ENCODE measurements around the gene SCRN2. TPM values are rescaled to one million over a fixed set of nuclear protein-coding genes. Genes with fewer than 3 reads are reported as not detected.

SCRN2 gene
- total and polyA plus RNA-seq, 2 donors: 27.4 to 41.0 TPM

- Histone ChIP-seq H3K4me3 (ENCODE audit: low read depth, low read length) (no peak overlapping the region), H3K36me3 (ENCODE audit: insufficient read depth) (no peaks in the 10 kb centered on the region), H3K4me1 (ENCODE audit: insufficient read depth) (no peaks in the 10 kb centered on the region), H3K27ac (ENCODE audit: low read depth) (no peak overlapping the region)
- 67% methylated on average over 3 of the region's 3 CpGs for WGBS
- no peak for DNase-seq (ENCODE audit: extremely low spot score)
Observed at GRCh38 chr17:47845716-47846075, 4.6 kb upstream of the SCRN2 start.

- no peak overlapping the region for H3K27ac ChIP-seq (ENCODE audit: low read depth)
- H3K4me3 ChIP-seq (ENCODE audit: low read depth, low read length): no peak overlapping the region
- no peaks in the 10 kb centered on the region for H3K4me1 ChIP-seq (ENCODE audit: insufficient read depth)
- no peak for DNase-seq (ENCODE audit: extremely low spot score)
- H3K36me3 ChIP-seq (ENCODE audit: insufficient read depth): no peaks in the 10 kb centered on the region
- WGBS: 48% methylated on average over 4 of the region's 4 CpGs
Observed at GRCh38 chr17:47844814-47845715, 4.0 kb upstream of the SCRN2 start.

GRCh38 chr17:47844227-47844626 is 3.2 kb upstream of the SCRN2 start:
- no peaks in the 10 kb centered on the region for H3K4me1 ChIP-seq (ENCODE audit: insufficient read depth)
- WGBS: 47% methylated on average over 5 of the region's 5 CpGs
- H3K36me3 ChIP-seq (ENCODE audit: insufficient read depth): no peaks in the 10 kb centered on the region
- no peak for DNase-seq (ENCODE audit: extremely low spot score)
- H3K27ac ChIP-seq (ENCODE audit: low read depth): no peak overlapping the region
- no peak overlapping the region for H3K4me3 ChIP-seq (ENCODE audit: low read depth, low read length)

- no peaks in the 10 kb centered on the region for H3K36me3 ChIP-seq (ENCODE audit: insufficient read depth)
- DNase-seq (ENCODE audit: extremely low spot score): no peak
- H3K4me3 ChIP-seq (ENCODE audit: low read depth, low read length): no peak overlapping the region
- H3K4me1 ChIP-seq (ENCODE audit: insufficient read depth): no peaks in the 10 kb centered on the region
- H3K27ac ChIP-seq (ENCODE audit: low read depth): no peak overlapping the region
- 22% methylated on average over 6 of the region's 6 CpGs for WGBS
Observed at GRCh38 chr17:47843391-47843730, 2.3 kb upstream of the SCRN2 start.

GRCh38 chr17:47841488-47842291 is 617 bp upstream of the SCRN2 start:
- 63% methylated on average over 16 of the region's 16 CpGs for WGBS
- DNase-seq (ENCODE audit: extremely low spot score): no peak
- H3K4me3 ChIP-seq (ENCODE audit: low read depth, low read length): no peak overlapping the region

GRCh38 chr17:47840001-47840741 is 902 bp downstream of the SCRN2 start:
- Histone ChIP-seq H3K4me3 (ENCODE audit: low read depth, low read length) (peak overlapping the region; percentile 54), H3K36me3 (ENCODE audit: insufficient read depth) (no peaks in the 10 kb centered on the region), H3K4me1 (ENCODE audit: insufficient read depth) (no peaks in the 10 kb centered on the region), H3K27ac (ENCODE audit: low read depth) (no peak overlapping the region)
- DNase-seq (ENCODE audit: extremely low spot score): no peak
- WGBS: 47% methylated on average over 17 of the region's 17 CpGs

More at GRCh38 chr17:47841488-47842291, 617 bp upstream of the SCRN2 start:
- Histone ChIP-seq H3K27ac (ENCODE audit: low read depth) (no peak overlapping the region), H3K4me1 (ENCODE audit: insufficient read depth) (no peaks in the 10 kb centered on the region), H3K36me3 (ENCODE audit: insufficient read depth) (no peaks in the 10 kb centered on the region)

- DNase-seq (ENCODE audit: extremely low spot score): no peak
- 90% methylated on average over 5 of the region's 5 CpGs for WGBS
- H3K36me3 ChIP-seq (ENCODE audit: insufficient read depth): no peaks in the 10 kb centered on the region
- no peak overlapping the region for H3K27ac ChIP-seq (ENCODE audit: low read depth)
- H3K4me1 ChIP-seq (ENCODE audit: insufficient read depth): no peaks in the 10 kb centered on the region
- no peak overlapping the region for H3K4me3 ChIP-seq (ENCODE audit: low read depth, low read length)
Observed at GRCh38 chr17:47839071-47839470, 2.0 kb downstream of the SCRN2 start.

- no peak for DNase-seq (ENCODE audit: extremely low spot score)
- Histone ChIP-seq H3K36me3 (ENCODE audit: insufficient read depth) (no peaks in the 10 kb centered on the region), H3K27ac (ENCODE audit: low read depth) (no peak overlapping the region), H3K4me3 (ENCODE audit: low read depth, low read length) (no peak overlapping the region), H3K4me1 (ENCODE audit: insufficient read depth) (no peaks in the 10 kb centered on the region)
- 89% methylated on average over 13 of the region's 13 CpGs for WGBS
Observed at GRCh38 chr17:47838636-47839035, 2.4 kb downstream of the SCRN2 start.

- no peak overlapping the region for H3K27ac ChIP-seq (ENCODE audit: low read depth)
- no peak overlapping the region for H3K4me3 ChIP-seq (ENCODE audit: low read depth, low read length)
- WGBS: 65% methylated on average over 13 of the region's 13 CpGs
- DNase-seq (ENCODE audit: extremely low spot score): no peak
- no peaks in the 10 kb centered on the region for H3K36me3 ChIP-seq (ENCODE audit: insufficient read depth)
- no peaks in the 10 kb centered on the region for H3K4me1 ChIP-seq (ENCODE audit: insufficient read depth)
Observed at GRCh38 chr17:47837401-47838039, 3.6 kb downstream of the SCRN2 start.

GRCh38 chr17:47836601-47837000 is 4.5 kb downstream of the SCRN2 start:
- Histone ChIP-seq H3K4me1 (ENCODE audit: insufficient read depth) (no peaks in the 10 kb centered on the region), H3K4me3 (ENCODE audit: low read depth, low read length) (no peak overlapping the region), H3K27ac (ENCODE audit: low read depth) (no peak overlapping the region), H3K36me3 (ENCODE audit: insufficient read depth) (no peaks in the 10 kb centered on the region)
- 82% methylated on average over 6 of the region's 6 CpGs for WGBS
- DNase-seq (ENCODE audit: extremely low spot score): no peak

GRCh38 chr17:47834756-47835155 is 6.3 kb downstream of the SCRN2 start:
- H3K4me1 ChIP-seq (ENCODE audit: insufficient read depth): no peaks in the 10 kb centered on the region
- no peak for DNase-seq (ENCODE audit: extremely low spot score)
- no peak overlapping the region for H3K27ac ChIP-seq (ENCODE audit: low read depth)
- 62% methylated on average over 5 of the region's 5 CpGs for WGBS
- no peak overlapping the region for H3K4me3 ChIP-seq (ENCODE audit: low read depth, low read length)
- no peaks in the 10 kb centered on the region for H3K36me3 ChIP-seq (ENCODE audit: insufficient read depth)

- WGBS: 8% methylated on average over 7 of the region's 7 CpGs
- no peak for DNase-seq (ENCODE audit: extremely low spot score)
- Histone ChIP-seq H3K36me3 (ENCODE audit: insufficient read depth) (peaks cover 3% of the 10 kb centered on the region), H3K4me1 (ENCODE audit: insufficient read depth) (no peaks in the 10 kb centered on the region), H3K27ac (ENCODE audit: low read depth) (no peak overlapping the region), H3K4me3 (ENCODE audit: low read depth, low read length) (peak overlapping the region; percentile 51)
Observed at GRCh38 chr17:47831934-47832327, 9.1 kb downstream of the SCRN2 start.

Measured in urinary bladder (tissue), 4 donors.